ENCODE data around the gene PSMA5.
"Not testable (repeated sequence)": the region's sequence is repeated elsewhere in the genome, so short reads cannot be mapped to it uniquely, and the experiment has no call there.

GRCh38 chr1:109373696-109374095 lies 52.6 kb downstream of the PSMA5 start:
- not testable (repeated sequence) for TF ChIP-seq POLR2A, POLR2AphosphoS5, SPI1, TAF1 (IDR thresholded peaks at IDR 0.05; ENCODE audit: low read depth, low read length)

All from GM12891 (cell line).